Endodermal cell (in vitro differentiated cells): ENCODE data around the gene CIDEC. TPM values are rescaled to one million over a fixed set of nuclear protein-coding genes. Genes with fewer than 3 reads are reported as not detected.

Source experiments
- DNase-seq: peaks from one replicate; pipeline ENCODE4 v3.0.0-alpha.2; 2017
- H3K27ac ChIP-seq: 2 replicates; pipeline ENCODE4 v1.5.1; 2013; ENCODE audit warnings: mild to moderate bottlenecking, low read depth, low read length, moderate library complexity
- H3K27me3 ChIP-seq: 2 replicates; pipeline ENCODE4 v1.6.1; 2013; ENCODE audit warnings: mild to moderate bottlenecking, low read length, moderate library complexity; ENCODE audit not compliant: insufficient read depth, control insufficient read depth, poor library complexity, severe bottlenecking
- H3K36me3 ChIP-seq: 2 replicates; pipeline ENCODE4 v1.7.0; 2013; ENCODE audit warnings: mild to moderate bottlenecking, low read length, moderate library complexity; ENCODE audit not compliant: control insufficient read depth, insufficient read depth
- H3K4me1 ChIP-seq: one replicate; pipeline ENCODE4 v1.7.0; 2013; ENCODE audit warnings: low read length; ENCODE audit not compliant: control insufficient read depth, insufficient read depth
- H3K4me3 ChIP-seq: 2 replicates; pipeline ENCODE4 v1.5.1; 2013; ENCODE audit warnings: mild to moderate bottlenecking, low read length, moderate library complexity
- H3K9ac ChIP-seq: 2 replicates; pipeline ENCODE4 v1.6.1; 2013; ENCODE audit warnings: mild to moderate bottlenecking, low read length, moderate library complexity; ENCODE audit not compliant: poor library complexity, severe bottlenecking; ENCODE audit errors: extremely low read depth
- H3K9me3 ChIP-seq: 2 replicates; pipeline ENCODE4 v1.6.1; 2013; ENCODE audit warnings: mild to moderate bottlenecking, low read length, moderate library complexity; ENCODE audit not compliant: control insufficient read depth
- H3K27ac Mint-ChIP-seq: 2 replicates; pipeline ENCODE4 v1.8.0; 2020; ENCODE audit warnings: mixed read lengths
- H3K27me3 Mint-ChIP-seq: 2 replicates; pipeline ENCODE4 v1.8.0; 2021; ENCODE audit warnings: mild to moderate bottlenecking, mixed read lengths; ENCODE audit not compliant: insufficient read depth
- H3K36me3 Mint-ChIP-seq: 2 replicates; pipeline ENCODE4 v1.8.0; 2020; ENCODE audit warnings: low read depth, mixed read lengths
- H3K4me1 Mint-ChIP-seq: 2 replicates; pipeline ENCODE4 v1.8.0; 2020; ENCODE audit warnings: mixed read lengths
- H3K4me3 Mint-ChIP-seq: 2 replicates; pipeline ENCODE4 v1.8.0; 2020; ENCODE audit warnings: mild to moderate bottlenecking, moderate library complexity, mixed read lengths
- H3K9me3 Mint-ChIP-seq: 2 replicates; pipeline ENCODE4 v1.8.0; 2020; ENCODE audit warnings: mild to moderate bottlenecking, mixed read lengths
- WGBS, 2 experiments: methylation state at CpG; one replicate each; pipeline versions ENCODE4 v1.1.5 to v1.1.7; 2013; ENCODE audit warnings: missing lambda C conversion rate in 2 of 2, mixed read lengths in 1 of 2; ENCODE audit not compliant: insufficient coverage in 1 of 2, insufficient read length in 1 of 2; 5-methylcytosine and 5-hydroxymethylcytosine counted together
- total RNA-seq, 2 donors: library from RNA; stranded (reverse); fragmentation: NEBNext Ultra II Directional in 1 of 2; extraction: Animal tissue kit (Norgen Biotek cat#: 25700) in 1 of 2; gene quantifications; 2 replicates in 1 of 2; 3 replicates in 1 of 2; pipeline ENCODE4 v1.2.1, GENCODE V29; 2021
- TF ChIP-seq, protein P1 (sequence below): fragments of 200-600 bp; sonication (generic); conservative IDR thresholded peaks from 2 replicates; pipeline ENCODE4 v1.5.0; 2021; ENCODE audit warnings: antibody characterized with exemption, mild to moderate bottlenecking

The CIDEC gene
- total RNA-seq, 2 donors from 2014 or later = not detected

GRCh38 chr3:9915254-9916141 is 35.4 kb upstream of the CIDEC start:
- no peaks in the 10 kb centered on the region for H3K36me3 Mint-ChIP-seq
- Histone ChIP-seq H3K4me1 (no peaks in the 10 kb centered on the region), H3K27ac (peak overlapping the region; percentile 7), H3K9ac (peak overlapping the region; percentile 34), H3K36me3 (no peaks in the 10 kb centered on the region), H3K4me3 (peak overlapping the region; percentile 77), H3K9me3 (no peaks in the 10 kb centered on the region), H3K27me3 (peaks cover 10% of the 10 kb centered on the region)
- TF ChIP-seq, protein P1, sequence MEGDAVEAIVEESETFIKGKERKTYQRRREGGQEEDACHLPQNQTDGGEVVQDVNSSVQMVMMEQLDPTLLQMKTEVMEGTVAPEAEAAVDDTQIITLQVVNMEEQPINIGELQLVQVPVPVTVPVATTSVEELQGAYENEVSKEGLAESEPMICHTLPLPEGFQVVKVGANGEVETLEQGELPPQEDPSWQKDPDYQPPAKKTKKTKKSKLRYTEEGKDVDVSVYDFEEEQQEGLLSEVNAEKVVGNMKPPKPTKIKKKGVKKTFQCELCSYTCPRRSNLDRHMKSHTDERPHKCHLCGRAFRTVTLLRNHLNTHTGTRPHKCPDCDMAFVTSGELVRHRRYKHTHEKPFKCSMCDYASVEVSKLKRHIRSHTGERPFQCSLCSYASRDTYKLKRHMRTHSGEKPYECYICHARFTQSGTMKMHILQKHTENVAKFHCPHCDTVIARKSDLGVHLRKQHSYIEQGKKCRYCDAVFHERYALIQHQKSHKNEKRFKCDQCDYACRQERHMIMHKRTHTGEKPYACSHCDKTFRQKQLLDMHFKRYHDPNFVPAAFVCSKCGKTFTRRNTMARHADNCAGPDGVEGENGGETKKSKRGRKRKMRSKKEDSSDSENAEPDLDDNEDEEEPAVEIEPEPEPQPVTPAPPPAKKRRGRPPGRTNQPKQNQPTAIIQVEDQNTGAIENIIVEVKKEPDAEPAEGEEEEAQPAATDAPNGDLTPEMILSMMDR = peak; percentile 54
- no peaks in the 10 kb centered on the region for H3K9me3 Mint-ChIP-seq
- peaks cover 16% of the 10 kb centered on the region for H3K4me1 Mint-ChIP-seq
- peak; percentile 88 for DNase-seq
- peak overlapping the region; percentile 69 for H3K4me3 Mint-ChIP-seq
- WGBS, 2 experiments = 0 to 4% methylated on average over 28 to 99 of the region's 99 CpGs
- no peaks in the 10 kb centered on the region for H3K27me3 Mint-ChIP-seq
- H3K27ac Mint-ChIP-seq = peak overlapping the region; percentile 68

DNA sequence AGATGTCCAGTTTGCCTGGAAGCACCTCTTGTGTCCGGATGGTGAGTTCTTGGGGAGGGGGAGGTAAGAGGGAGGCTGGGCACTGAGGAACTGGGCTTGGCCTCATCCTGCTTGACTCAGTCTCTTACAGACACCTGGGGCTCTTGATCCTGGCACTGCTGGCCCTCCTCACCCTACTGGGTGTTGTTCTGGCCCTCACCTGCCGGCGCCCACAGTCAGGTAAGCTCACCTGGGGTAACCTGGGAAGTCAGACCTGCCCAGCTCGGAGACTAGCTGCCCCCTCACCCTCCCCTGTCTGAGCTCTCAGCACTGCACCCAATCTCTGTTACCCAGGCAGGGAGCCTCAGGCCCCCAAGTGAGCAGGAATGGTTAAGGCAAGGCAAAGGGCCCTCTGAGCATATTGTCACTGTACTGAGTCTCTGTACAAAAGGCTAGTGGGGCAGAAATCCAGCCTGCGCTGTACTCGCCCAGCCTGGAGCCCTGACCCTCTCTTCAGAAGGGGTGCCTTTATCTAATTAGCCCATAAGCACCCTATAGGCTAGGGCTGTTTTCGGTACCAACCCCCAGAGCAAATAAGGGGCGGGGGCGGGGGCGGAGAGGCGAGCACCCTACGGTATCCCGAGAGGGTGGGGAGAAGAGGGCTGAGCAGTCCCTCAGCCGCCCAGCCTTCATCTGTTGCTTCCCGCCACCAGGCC is 34.7 kb upstream of the CIDEC start:
- Histone ChIP-seq H3K9ac (no peak overlapping the region), H3K4me1 (no peaks in the 10 kb centered on the region), H3K4me3 (peak overlapping the region; percentile 77), H3K27me3 (peaks cover 10% of the 10 kb centered on the region), H3K36me3 (no peaks in the 10 kb centered on the region), H3K27ac (no peak overlapping the region), H3K9me3 (no peaks in the 10 kb centered on the region)
- WGBS, 2 experiments = 45 to 83% methylated on average over 3 to 15 of the region's 15 CpGs
- DNase-seq = peak; percentile 57
- H3K4me3 Mint-ChIP-seq = peak overlapping the region; percentile 69
- no peaks in the 10 kb centered on the region for H3K27me3 Mint-ChIP-seq
- no peaks in the 10 kb centered on the region for H3K36me3 Mint-ChIP-seq
- peaks cover 16% of the 10 kb centered on the region for H3K4me1 Mint-ChIP-seq
- no peak overlapping the region for H3K27ac Mint-ChIP-seq
- no peaks in the 10 kb centered on the region for H3K9me3 Mint-ChIP-seq
- TF ChIP-seq, protein P1 = no peak

- Mint-ChIP-seq H3K27ac (no peak overlapping the region), H3K27me3 (no peaks in the 10 kb centered on the region), H3K4me3 (no peak overlapping the region), H3K9me3 (no peaks in the 10 kb centered on the region), H3K4me1 (peaks cover 16% of the 10 kb centered on the region), H3K36me3 (no peaks in the 10 kb centered on the region)
- Histone ChIP-seq H3K27ac (no peak overlapping the region), H3K27me3 (peaks cover 10% of the 10 kb centered on the region), H3K4me1 (no peaks in the 10 kb centered on the region), H3K9ac (no peak overlapping the region), H3K9me3 (no peaks in the 10 kb centered on the region), H3K36me3 (no peaks in the 10 kb centered on the region), H3K4me3 (no peak overlapping the region)
- TF ChIP-seq, protein P1 = no peak
- DNase-seq = no peak
- WGBS, 2 experiments = 91 to 93% methylated on average over 1 of the region's 1 CpG
These were observed 34.0 kb upstream of the CIDEC start for GRCh38 chr3:9914011-9914410.
